Breast epithelium (tissue), 4 donors: Measurements from ENCODE around the gene ATP13A3. TPM values are rescaled to one million over a fixed set of nuclear protein-coding genes. Genes with fewer than 3 reads are reported as not detected.

Experiments used
- DNase-seq, 2 donors: peaks; one replicate each; pipeline ENCODE4 v3.0.0-alpha.2; 2019; ENCODE audit warnings: low spot score in 2 of 2
- H3K27ac ChIP-seq, 2 donors: fragments of 200-600 bp; sonication (generic) in 1 of 2; one replicate each; pipeline ENCODE4 v1.5.1; 2016 to 2019; ENCODE audit warnings: mild to moderate bottlenecking in 1 of 2
- H3K27me3 ChIP-seq, 2 donors: fragments of 200-600 bp; sonication (generic) in 1 of 2; one replicate each; pipeline versions ENCODE4 v1.5.1 to v1.6.0; 2017 to 2019; ENCODE audit warnings: control low read depth in 1 of 2, mild to moderate bottlenecking in 1 of 2
- H3K36me3 ChIP-seq: fragments of 200-600 bp; one replicate; pipeline ENCODE4 v1.5.1; 2019
- H3K4me1 ChIP-seq, 2 donors: fragments of 200-600 bp; sonication (generic); one replicate each; pipeline ENCODE4 v1.5.1; 2016 to 2019; ENCODE audit warnings: control low read depth in 1 of 2
- H3K4me3 ChIP-seq, 3 donors: fragments of 200-600 bp; sonication (generic); 1 replicate in 2 of 3; 2 replicates in 1 of 3; pipeline ENCODE4 v1.5.1; 2016 to 2019; ENCODE audit warnings: mild to moderate bottlenecking in 3 of 3, moderate library complexity in 2 of 3
- H3K9me3 ChIP-seq, 2 donors: fragments of 200-600 bp; sonication (generic) in 1 of 2; one replicate each; pipeline ENCODE4 v1.5.1; 2016 to 2019; ENCODE audit warnings: control low read depth in 1 of 2
- POLR2A ChIP-seq: fragments of 450-650 bp; IDR thresholded peaks from one replicate; pipeline ENCODE4 v1.6.1; 2016; ENCODE audit warnings: antibody characterized with exemption, mild to moderate bottlenecking, moderate library complexity
- POLR2AphosphoS5 ChIP-seq, 3 donors: sonication (generic); formaldehyde crosslinking; IDR thresholded peaks; one replicate each; pipeline ENCODE4 v1.6.1; 2017; ENCODE audit warnings: antibody characterized with exemption in 3 of 3
- intact Hi-C: fragments of 100-400 bp; cut with DNase I; formaldehyde crosslinking; loops from one replicate; pipeline ENCODE4 v1.15.1; 2023; ENCODE audit warnings: low total_unique reads
- total RNA-seq, 3 donors: library from RNA; depleted of rRNA; stranded (reverse); fragments of >200 nt; gene quantifications; one replicate each; pipeline ENCODE4 v1.1.0, GENCODE V29; 2016
- TF ChIP-seq, protein P1 (sequence below), 3 donors: fragments of 450-650 bp; IDR thresholded peaks; one replicate each; pipeline ENCODE4 v1.5.1; 2016 to 2017; ENCODE audit warnings: antibody characterized with exemption in 3 of 3, mild to moderate bottlenecking in 3 of 3, moderate library complexity in 3 of 3

ATP13A3 gene
- total RNA-seq, 3 donors from 2014 or later: 132 to 170 (median 142) TPM

- Histone ChIP-seq H3K4me1 (no peaks in the 10 kb centered on the region), H3K27me3 (peaks cover 0 to 3% of the 10 kb centered on the region in 2 donors), H3K4me3 (no peak overlapping the region), H3K36me3 (no peaks in the 10 kb centered on the region), H3K9me3 (no peaks in the 10 kb centered on the region), H3K27ac (no peak overlapping the region)
- no peak for DNase-seq
- no peak for TF ChIP-seq POLR2A
- TF ChIP-seq, protein P1, sequence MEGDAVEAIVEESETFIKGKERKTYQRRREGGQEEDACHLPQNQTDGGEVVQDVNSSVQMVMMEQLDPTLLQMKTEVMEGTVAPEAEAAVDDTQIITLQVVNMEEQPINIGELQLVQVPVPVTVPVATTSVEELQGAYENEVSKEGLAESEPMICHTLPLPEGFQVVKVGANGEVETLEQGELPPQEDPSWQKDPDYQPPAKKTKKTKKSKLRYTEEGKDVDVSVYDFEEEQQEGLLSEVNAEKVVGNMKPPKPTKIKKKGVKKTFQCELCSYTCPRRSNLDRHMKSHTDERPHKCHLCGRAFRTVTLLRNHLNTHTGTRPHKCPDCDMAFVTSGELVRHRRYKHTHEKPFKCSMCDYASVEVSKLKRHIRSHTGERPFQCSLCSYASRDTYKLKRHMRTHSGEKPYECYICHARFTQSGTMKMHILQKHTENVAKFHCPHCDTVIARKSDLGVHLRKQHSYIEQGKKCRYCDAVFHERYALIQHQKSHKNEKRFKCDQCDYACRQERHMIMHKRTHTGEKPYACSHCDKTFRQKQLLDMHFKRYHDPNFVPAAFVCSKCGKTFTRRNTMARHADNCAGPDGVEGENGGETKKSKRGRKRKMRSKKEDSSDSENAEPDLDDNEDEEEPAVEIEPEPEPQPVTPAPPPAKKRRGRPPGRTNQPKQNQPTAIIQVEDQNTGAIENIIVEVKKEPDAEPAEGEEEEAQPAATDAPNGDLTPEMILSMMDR (IDR thresholded peaks at IDR 0.05): no peak
- no peak for TF ChIP-seq POLR2AphosphoS5 (IDR thresholded peaks at IDR 0.05)
- intact Hi-C loops: no loop called here
These were observed 106.5 kb downstream of the ATP13A3 start for GRCh38 chr3:194380326-194380725.

DNA sequence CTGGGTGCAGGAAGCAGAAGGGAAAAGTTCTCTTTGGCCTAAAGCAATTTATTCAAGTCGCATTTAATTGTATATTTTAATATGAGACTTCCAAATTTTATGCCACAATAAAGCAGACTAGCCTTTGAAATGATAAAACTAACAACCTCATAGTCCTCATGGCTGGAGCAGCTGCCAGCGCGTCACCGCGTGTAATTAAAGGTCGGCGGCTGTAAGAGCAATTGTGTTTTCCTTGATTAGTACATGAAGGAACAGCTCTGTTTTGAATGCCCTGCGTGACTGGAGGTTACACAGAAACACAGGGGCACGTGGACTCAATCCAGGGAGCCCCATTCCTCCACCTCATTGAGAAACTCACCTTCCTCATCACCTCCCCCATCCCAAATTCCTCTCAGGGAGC, 107.2 kb downstream of the ATP13A3 start:
- Histone ChIP-seq H3K4me3 (no peak overlapping the region), H3K36me3 (no peaks in the 10 kb centered on the region), H3K27me3 (peaks cover 0 to 3% of the 10 kb centered on the region in 2 donors), H3K4me1 (no peaks in the 10 kb centered on the region), H3K27ac (no peak overlapping the region), H3K9me3 (no peaks in the 10 kb centered on the region)
- intact Hi-C loops: no loop called here
- DNase-seq: peak in 1 of 2 donors; percentile 3
- TF ChIP-seq POLR2A (no peak), POLR2AphosphoS5 (IDR thresholded peaks at IDR 0.05) (no peak)
- TF ChIP-seq, protein P1 (IDR thresholded peaks at IDR 0.05): no peak

GRCh38 chr3:194379231-194379630, 107.6 kb downstream of the ATP13A3 start:
- no peaks in the 10 kb centered on the region for H3K9me3 ChIP-seq
- DNase-seq: no peak
- H3K4me1 ChIP-seq: no peaks in the 10 kb centered on the region
- TF ChIP-seq POLR2AphosphoS5 (IDR thresholded peaks at IDR 0.05): no peak
- TF ChIP-seq, protein P1 (IDR thresholded peaks at IDR 0.05): no peak
- H3K27ac ChIP-seq: no peak overlapping the region
- intact Hi-C loops: no loop called here
- H3K4me3 ChIP-seq: no peak overlapping the region
- H3K36me3 ChIP-seq: no peaks in the 10 kb centered on the region
- peaks cover 0 to 3% of the 10 kb centered on the region in 2 donors for H3K27me3 ChIP-seq

GRCh38 chr3:194377708-194378107, 109.1 kb downstream of the ATP13A3 start:
- no peaks in the 10 kb centered on the region for H3K9me3 ChIP-seq
- no peak for DNase-seq
- intact Hi-C loops: no loop called here
- TF ChIP-seq POLR2A: no peak
- TF ChIP-seq POLR2AphosphoS5 (IDR thresholded peaks at IDR 0.05): no peak
- TF ChIP-seq, protein P1 (IDR thresholded peaks at IDR 0.05): no peak
- no peak overlapping the region for H3K27ac ChIP-seq
- H3K4me3 ChIP-seq: no peak overlapping the region
- peaks cover 0 to 3% of the 10 kb centered on the region in 2 donors for H3K27me3 ChIP-seq
- no peaks in the 10 kb centered on the region for H3K36me3 ChIP-seq
- no peaks in the 10 kb centered on the region for H3K4me1 ChIP-seq

DNA sequence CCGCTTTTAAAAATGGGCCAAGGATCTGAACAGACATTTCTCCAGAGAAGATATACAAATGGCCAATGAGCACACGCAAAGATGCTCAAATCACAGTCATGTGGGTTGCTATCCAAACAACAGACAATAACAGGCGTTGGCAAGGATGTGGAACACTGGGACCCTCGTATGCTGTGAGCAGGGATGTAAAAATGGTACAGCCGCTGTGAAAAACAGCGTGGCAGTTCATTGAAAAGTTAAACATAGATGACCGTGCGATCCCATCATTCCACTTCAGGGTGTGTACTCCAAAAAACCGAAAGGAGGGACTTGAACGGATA, 110.6 kb downstream of the ATP13A3 start:
- H3K9me3 ChIP-seq: no peaks in the 10 kb centered on the region
- H3K4me1 ChIP-seq: no peaks in the 10 kb centered on the region
- no peak overlapping the region for H3K4me3 ChIP-seq
- DNase-seq: no peak
- H3K27me3 ChIP-seq: peaks cover 0 to 3% of the 10 kb centered on the region in 2 donors
- intact Hi-C loops: no loop called here
- H3K27ac ChIP-seq: no peak overlapping the region
- no peaks in the 10 kb centered on the region for H3K36me3 ChIP-seq
- TF ChIP-seq POLR2AphosphoS5 (IDR thresholded peaks at IDR 0.05) (no peak), POLR2A (no peak)
- TF ChIP-seq, protein P1 (IDR thresholded peaks at IDR 0.05): no peak
